ENCODE measurements around the gene ALDH3B2. TPM values are rescaled to one million over a fixed set of nuclear protein-coding genes. Genes with fewer than 3 reads are reported as not detected.

The ALDH3B2 gene
- total RNA-seq, 3 donors from 2014 or later, result 0.32 to 62.3 (median 44.1) TPM

GRCh38 chr11:67666303-67666645, 8.1 kb downstream of the ALDH3B2 start:
- Histone ChIP-seq H3K9me3 (no peaks in the 10 kb centered on the region), H3K4me1 (no peaks in the 10 kb centered on the region), H3K27ac (no peak overlapping the region), H3K36me3 (no peaks in the 10 kb centered on the region), H3K4me3 (no peak overlapping the region), H3K27me3 (no peaks in the 10 kb centered on the region)
- intact Hi-C loops (cut with DNase I; ENCODE audit: low total_unique reads), result no loop called here
- DNase-seq (ENCODE audit: low spot score in 2 of 2), result no peak
- TF ChIP-seq CTCF (IDR thresholded peaks at IDR 0.05) (no peak), POLR2AphosphoS5 (IDR thresholded peaks at IDR 0.05) (no peak), POLR2A (IDR thresholded peaks at IDR 0.05) (no peak)

GRCh38 chr11:67665541-67666302, 8.7 kb downstream of the ALDH3B2 start:
- DNase-seq (ENCODE audit: low spot score in 2 of 2), result no peak
- Histone ChIP-seq H3K4me3 (no peak overlapping the region), H3K27ac (no peak overlapping the region), H3K27me3 (no peaks in the 10 kb centered on the region), H3K9me3 (no peaks in the 10 kb centered on the region), H3K36me3 (no peaks in the 10 kb centered on the region), H3K4me1 (no peaks in the 10 kb centered on the region)
- TF ChIP-seq CTCF (IDR thresholded peaks at IDR 0.05), result no peak
- TF ChIP-seq POLR2A (IDR thresholded peaks at IDR 0.05), result no peak
- no peak for TF ChIP-seq POLR2AphosphoS5 (IDR thresholded peaks at IDR 0.05)
- intact Hi-C loops (cut with DNase I; ENCODE audit: low total_unique reads), result no loop called here

GRCh38 chr11:67664696-67665540, 9.5 kb downstream of the ALDH3B2 start:
- H3K36me3 ChIP-seq, result no peaks in the 10 kb centered on the region
- no peaks in the 10 kb centered on the region for H3K27me3 ChIP-seq
- TF ChIP-seq POLR2AphosphoS5 (IDR thresholded peaks at IDR 0.05), result no peak
- no peak for TF ChIP-seq POLR2A (IDR thresholded peaks at IDR 0.05)
- no peak for TF ChIP-seq CTCF (IDR thresholded peaks at IDR 0.05)
- DNase-seq (ENCODE audit: low spot score in 2 of 2), result no peak
- H3K9me3 ChIP-seq, result no peaks in the 10 kb centered on the region
- H3K4me1 ChIP-seq, result no peaks in the 10 kb centered on the region
- no peak overlapping the region for H3K27ac ChIP-seq
- intact Hi-C loops (cut with DNase I; ENCODE audit: low total_unique reads), result no loop called here
- H3K4me3 ChIP-seq, result no peak overlapping the region

GRCh38 chr11:67664213-67664585, 10.2 kb downstream of the ALDH3B2 start:
- no peaks in the 10 kb centered on the region for H3K36me3 ChIP-seq
- TF ChIP-seq CTCF (IDR thresholded peaks at IDR 0.05), result no peak
- TF ChIP-seq POLR2AphosphoS5 (IDR thresholded peaks at IDR 0.05), result no peak
- TF ChIP-seq POLR2A (IDR thresholded peaks at IDR 0.05), result no peak
- H3K27me3 ChIP-seq, result no peaks in the 10 kb centered on the region
- no peaks in the 10 kb centered on the region for H3K4me1 ChIP-seq
- H3K9me3 ChIP-seq, result no peaks in the 10 kb centered on the region
- DNase-seq (ENCODE audit: low spot score in 2 of 2), result no peak
- no peak overlapping the region for H3K27ac ChIP-seq
- intact Hi-C loops (cut with DNase I; ENCODE audit: low total_unique reads), result no loop called here
- no peak overlapping the region for H3K4me3 ChIP-seq

Measured in breast epithelium (tissue), 4 donors.